ENCODE data around the gene TTF2.

The TTF2 gene

GRCh38 chr1:117047271-117047670 is 12.9 kb upstream of the TTF2 start:
- no peak for DNase-seq

- no peak for DNase-seq
Observed at GRCh38 chr1:117049857-117050256, 10.3 kb upstream of the TTF2 start.

DNA sequence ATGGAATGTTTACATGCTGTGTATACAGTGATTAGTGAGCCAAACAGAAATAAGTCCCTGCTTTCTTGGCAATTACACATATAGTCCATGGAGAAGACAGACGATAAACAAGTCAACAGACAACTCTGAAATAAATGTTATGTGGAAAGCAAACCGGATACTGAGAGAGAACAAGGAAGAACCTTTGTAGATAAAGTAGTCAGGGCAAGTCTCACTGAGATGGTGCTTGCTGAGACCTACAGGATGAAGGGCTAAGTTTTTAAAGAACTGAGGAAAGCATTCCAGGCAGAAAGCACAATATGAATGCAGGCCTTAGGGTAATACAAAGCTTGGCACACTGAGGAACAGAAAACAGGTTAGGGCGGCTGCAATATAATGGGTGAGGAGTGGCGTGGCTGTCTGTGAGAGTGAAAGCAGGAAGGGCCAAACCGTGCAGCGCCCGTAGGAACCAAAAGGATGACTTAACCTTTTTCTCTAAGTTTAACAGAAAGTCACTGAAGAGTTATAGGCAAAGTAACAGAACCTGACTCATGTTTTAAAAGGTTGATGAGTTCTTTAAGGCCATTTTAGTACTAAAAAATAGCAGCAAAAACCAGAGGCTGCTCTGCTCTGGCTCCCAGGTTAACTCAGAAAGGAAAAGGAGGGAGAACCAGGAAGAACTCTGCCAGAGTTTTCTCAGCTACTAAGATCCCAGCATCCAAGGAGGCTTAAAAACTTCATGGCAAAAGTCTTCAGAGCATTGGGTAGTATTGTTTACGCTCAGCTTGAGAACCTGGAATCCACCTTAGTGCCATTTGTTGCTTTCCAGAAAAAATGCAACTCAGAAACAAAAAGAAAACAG is 8.7 kb upstream of the TTF2 start:
- no peak for DNase-seq

DNA sequence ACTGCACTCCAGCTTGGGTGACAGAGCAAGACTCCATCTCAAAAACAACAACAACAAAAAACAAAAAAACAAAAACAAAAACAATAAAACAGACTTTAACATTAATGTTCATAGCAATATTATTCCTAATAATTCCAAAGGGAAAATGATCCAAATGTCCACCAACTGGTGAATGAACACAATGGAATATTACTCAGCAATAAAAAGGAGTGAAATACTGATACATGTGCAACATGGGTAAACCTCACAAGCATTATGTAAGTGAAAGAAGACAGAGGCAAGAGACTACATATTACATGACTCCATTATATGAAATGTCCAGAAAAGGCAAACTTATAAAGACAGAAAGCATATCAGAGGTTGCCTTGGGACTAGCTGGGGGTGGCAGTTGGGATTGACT is 6.1 kb upstream of the TTF2 start:
- DNase-seq: no peak

- no peak for DNase-seq
Observed at GRCh38 chr1:117058810-117059209, 1.3 kb upstream of the TTF2 start.

GRCh38 chr1:117059334-117059677 is 820 bp upstream of the TTF2 start:
- DNase-seq: peak; percentile 69

DNA sequence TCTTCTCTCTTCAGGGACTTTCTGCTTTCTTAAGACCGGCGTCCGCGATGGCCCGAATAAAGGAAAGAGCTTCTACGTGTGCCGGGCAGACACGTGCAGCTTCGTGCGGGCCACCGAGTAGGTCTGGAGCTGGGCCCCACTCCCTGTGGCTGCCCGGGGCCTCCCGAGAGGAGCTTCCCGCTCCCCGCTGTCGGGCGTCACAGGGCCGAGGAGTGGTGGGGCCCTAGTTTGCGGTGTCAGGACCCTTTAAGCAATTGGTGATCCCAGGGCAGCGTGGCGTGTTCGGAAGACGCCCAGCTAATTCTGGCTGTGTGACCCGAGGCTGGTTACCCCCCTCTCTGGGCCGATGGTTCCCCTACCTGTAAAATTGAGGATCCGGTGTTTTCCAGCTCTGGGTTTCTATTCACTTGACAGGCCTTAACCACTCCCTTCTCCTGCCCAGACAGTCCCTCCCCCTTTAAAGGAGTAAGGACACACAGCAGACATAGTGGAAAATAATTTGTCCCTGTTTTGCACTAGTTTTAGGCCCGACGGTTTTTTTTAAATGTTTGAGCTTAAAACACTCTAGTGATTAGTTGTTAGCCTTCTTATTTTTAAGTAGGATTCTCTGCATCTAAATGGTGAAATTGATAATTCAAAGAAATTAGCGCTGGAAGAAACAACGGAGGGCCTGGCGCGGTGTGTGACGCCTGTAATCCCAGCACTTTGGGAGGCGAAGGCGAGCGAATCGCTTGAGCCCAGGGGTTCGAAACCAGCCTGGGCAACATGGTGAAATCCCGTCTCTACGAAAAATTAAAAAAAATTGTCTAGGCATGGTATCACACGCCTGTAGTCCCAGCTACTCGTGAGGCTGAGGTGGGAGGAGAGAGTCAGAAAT is 553 bp downstream of the TTF2 start:
- DNase-seq: no peak

- DNase-seq: no peak
Observed at GRCh38 chr1:117061986-117062415, 1.9 kb downstream of the TTF2 start.

DNA sequence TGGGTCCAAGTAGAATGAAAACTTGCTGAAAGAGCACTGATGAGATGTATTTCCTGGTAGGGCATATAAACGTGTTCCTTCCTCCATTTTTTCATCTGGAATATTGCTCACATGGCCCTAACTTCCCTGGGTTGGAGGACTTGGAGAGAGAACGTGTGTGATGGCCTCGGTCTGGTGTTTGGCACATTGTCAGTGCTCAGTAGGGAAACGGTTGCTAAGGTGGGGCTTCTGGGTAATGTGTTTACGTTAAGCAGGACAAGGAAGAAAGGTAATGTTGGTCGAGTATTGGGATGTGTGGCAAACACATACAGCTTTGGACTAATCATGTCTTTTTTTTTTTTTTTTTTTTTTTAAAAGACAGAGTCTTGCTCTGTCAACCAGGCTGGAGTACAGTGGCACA is 6.2 kb downstream of the TTF2 start:
- no peak for DNase-seq

GRCh38 chr1:117067533-117068370 is 7.6 kb downstream of the TTF2 start:
- DNase-seq: no peak

DNA sequence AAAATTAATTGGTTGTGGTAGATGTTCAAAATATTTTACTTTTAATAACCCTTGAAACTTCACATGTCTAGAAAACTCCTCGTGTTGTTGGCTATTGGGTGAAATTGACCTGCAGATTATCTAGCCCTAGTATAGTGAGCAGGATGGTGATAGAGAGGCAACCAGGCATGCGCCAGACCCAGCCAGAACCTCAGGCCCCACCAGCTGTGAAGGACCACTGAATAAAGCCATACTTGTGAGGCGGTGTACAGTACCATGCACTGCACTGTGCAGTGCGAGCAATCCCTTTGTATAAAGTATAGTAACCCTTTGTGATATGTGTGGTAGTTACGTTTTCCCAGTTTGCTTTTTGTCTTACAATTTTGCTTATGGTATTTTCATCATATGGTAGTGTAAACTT is 8.5 kb downstream of the TTF2 start:
- DNase-seq: no peak

DNA sequence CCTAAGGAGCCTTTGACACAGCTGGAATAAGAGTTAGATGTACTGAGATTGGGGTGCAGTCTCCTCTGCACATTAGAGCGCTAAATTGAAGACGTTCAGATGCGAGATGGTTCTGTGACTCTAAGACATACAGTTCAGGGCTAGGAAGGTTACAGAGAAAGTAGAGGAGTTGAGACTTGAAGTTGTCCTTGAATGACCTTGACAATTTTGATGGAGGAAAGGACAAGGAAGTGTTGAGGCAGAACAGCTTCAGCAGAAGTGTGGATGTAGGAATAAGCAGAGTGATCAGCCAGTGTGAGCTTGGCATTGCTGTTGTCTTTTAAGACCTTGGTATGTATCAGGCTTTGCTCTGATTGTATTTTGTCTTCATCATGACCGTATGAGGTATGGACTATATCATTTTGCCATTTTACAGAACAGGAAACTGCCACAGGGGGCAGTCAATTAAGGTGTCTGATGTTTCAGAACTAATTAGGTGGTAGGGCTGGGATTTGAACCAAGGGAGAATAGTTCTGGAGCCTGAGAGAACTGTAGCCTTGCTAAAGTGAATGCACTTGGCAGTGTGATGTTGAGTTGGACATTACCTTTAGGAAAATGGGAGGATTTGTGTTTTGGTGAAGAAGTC is 9.2 kb downstream of the TTF2 start:
- DNase-seq: no peak

- DNase-seq: no peak
Observed at GRCh38 chr1:117070124-117070523, 10.0 kb downstream of the TTF2 start.

DNA sequence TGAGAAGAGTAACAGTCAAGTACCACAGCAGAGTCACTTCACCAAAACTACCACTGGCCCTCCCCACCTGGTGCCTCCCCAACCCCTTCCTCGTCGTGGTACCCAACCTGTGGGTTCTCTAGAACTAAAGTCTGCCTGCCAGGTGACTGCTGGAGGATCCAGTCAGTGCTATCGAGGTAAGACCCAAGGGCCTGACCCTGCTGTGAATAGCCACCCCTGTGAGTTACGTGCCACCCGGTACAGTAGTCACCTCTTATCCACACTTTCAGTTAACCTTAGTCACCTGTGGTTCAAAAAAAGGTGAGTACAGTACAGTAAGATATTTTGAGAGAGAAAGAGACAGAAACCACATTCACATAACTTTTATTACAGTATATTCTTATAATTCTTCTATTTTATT is 16.5 kb downstream of the TTF2 start:
- DNase-seq: no peak

- DNase-seq: no peak
Observed at GRCh38 chr1:117077267-117077666, 17.1 kb downstream of the TTF2 start.

DNA sequence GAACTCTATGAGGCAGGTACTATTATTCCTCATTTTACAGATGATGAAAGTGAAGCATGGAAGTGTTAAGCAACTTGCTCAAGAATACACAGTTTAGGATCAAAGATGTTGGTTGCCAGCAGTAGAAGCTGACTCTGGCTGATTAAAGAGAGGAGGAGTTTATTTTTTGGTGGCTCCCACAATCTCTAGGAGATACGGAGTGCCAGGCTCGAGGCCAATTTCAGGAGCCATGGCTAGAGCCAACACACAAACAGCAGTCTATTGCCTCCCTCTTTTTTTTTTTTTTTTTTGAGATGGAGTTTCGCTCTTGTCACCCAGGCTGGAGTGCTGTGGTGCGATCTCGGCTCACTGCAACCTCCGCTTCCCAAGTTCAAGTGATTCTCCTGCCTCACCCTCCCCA is 19.6 kb downstream of the TTF2 start:
- no peak for DNase-seq

- no peak for DNase-seq
Observed at GRCh38 chr1:117084231-117084630, 24.1 kb downstream of the TTF2 start.

- no peak for DNase-seq
Observed at GRCh38 chr1:117087686-117088085, 27.6 kb downstream of the TTF2 start.

- DNase-seq: no peak
Observed at GRCh38 chr1:117089996-117090395, 29.9 kb downstream of the TTF2 start.

- no peak for DNase-seq
Observed at GRCh38 chr1:117092594-117092993, 32.5 kb downstream of the TTF2 start.

DNA sequence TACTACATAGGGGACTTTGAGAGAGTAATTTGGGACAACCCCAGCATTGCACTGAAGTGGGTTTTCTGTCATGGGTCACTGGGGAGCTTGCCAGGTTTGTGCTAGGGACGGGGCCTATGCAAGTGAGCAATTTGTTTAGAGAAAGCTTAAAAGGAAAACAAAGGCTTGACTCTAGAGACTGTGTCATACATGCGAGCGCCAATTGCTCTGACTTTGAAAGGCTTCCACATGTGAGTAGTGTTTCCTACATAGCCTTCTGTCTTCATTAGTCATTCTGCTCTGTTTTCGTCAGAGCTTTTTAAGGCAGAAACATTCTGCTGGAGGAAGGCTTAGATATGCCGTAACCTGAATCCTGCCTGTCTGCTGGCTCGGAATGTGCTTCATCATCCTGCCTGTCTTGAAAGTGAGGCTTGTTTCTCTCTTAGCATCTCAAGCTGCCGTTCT is 33.0 kb downstream of the TTF2 start:
- DNase-seq: no peak

- DNase-seq: no peak
Observed at GRCh38 chr1:117093870-117094621, 33.9 kb downstream of the TTF2 start.
